Measurements from ENCODE around the gene DAB1. TPM values are rescaled to one million over a fixed set of nuclear protein-coding genes. Genes with fewer than 3 reads are reported as not detected.

The DAB1 gene
- total RNA-seq, 4 donors from 2014 or later = 0.48 to 1.1 (median 0.70) TPM

DNA sequence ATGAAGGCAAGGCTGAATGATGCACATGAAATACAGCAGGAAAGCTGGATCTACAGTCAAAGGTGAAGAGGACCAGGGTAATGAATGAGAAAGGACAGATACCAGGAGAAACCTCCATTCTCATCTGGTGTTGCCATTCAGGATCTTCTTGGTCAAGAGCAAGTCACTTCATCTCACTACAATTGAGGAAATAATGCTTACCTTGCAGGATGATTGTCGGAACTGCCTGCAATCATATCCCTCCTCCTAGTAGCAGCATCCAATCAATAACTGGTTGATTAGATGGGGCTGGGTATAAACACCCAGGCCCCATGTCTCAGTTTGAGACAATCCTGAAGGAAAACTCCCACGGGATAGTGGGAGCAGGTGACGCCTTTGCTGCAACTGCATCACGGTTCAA is 263.3 kb downstream of the DAB1 start:
- no peak for ATAC-seq (ENCODE audit: low FRiP score)
- no peak for DNase-seq (ENCODE audit: low spot score)

DNA sequence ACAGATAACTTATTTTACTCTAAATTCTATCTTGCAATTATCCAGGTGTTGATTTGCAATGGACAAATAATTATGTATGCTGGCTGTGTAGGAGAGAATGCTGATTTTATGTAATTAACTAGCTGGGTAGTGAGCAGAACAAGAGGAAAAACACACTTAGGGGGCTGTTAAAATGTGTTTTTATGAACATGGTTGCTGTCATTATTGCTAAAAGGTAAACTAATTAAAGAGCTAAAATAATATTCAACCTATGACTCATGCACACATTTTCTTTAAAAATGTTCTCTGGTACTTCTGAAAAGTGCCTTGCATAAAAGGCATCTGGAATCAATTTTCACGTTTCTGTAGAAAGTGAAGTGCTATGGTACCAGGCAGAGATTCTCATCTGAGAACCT is 265.3 kb downstream of the DAB1 start:
- no peak for DNase-seq (ENCODE audit: low spot score)
- ATAC-seq (ENCODE audit: low FRiP score) = no peak
- no peak for TF ChIP-seq CTCF (IDR thresholded peaks at IDR 0.05)

More for the DNA sequence above, 263.3 kb downstream of the DAB1 start:
- TF ChIP-seq CTCF (IDR thresholded peaks at IDR 0.05) = no peak

DNA sequence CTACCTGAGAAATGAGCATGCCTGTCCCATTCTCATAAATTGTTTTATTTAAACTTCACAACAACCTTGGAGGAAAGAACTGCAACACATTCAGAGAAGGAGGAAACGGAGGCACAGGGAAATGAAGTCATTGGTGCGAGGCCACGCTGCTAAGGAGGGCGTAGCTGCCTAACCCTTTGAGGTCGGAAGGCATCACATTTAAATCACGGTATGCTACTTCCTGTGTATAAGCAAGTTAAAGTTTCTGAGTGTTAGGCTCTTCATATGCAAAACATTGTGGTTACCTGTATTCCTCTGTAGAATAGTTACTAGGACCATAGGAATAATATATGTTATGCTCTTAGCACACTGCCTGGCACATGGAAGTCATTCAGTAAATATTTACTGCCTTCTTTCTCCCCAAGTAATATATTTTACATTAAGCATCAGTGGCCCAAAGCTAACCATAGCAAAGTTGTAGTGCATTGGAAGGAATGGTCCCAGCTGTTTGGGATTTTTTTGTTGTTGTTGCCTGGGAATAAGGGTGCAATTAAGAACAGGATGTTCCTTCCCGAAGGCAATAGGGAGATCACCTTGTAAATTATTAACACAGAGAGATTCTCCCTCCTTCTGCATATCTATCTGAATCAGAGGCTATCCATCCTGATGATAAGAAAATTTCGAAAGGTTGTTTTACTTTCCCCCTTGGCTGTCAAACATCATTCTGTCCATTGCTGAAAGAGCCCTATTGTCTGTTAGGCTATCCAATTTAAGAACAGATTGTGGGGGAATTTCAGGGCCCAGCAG is 265.8 kb downstream of the DAB1 start:
- no peak for TF ChIP-seq CTCF (IDR thresholded peaks at IDR 0.05)
- no peak for DNase-seq (ENCODE audit: low spot score)
- ATAC-seq (ENCODE audit: low FRiP score) = peak; percentile 72

- DNase-seq (ENCODE audit: low spot score) (no peak), ATAC-seq (ENCODE audit: low FRiP score) (no peak)
- no peak for TF ChIP-seq CTCF (IDR thresholded peaks at IDR 0.05)
Observed at GRCh38 chr1:57156907-57157306, 267.0 kb downstream of the DAB1 start.

GRCh38 chr1:57146100-57146499 is 277.8 kb downstream of the DAB1 start:
- DNase-seq (ENCODE audit: low spot score) = no peak
- no peak for TF ChIP-seq CTCF (IDR thresholded peaks at IDR 0.05)
- ATAC-seq (ENCODE audit: low FRiP score) = no peak

DNA sequence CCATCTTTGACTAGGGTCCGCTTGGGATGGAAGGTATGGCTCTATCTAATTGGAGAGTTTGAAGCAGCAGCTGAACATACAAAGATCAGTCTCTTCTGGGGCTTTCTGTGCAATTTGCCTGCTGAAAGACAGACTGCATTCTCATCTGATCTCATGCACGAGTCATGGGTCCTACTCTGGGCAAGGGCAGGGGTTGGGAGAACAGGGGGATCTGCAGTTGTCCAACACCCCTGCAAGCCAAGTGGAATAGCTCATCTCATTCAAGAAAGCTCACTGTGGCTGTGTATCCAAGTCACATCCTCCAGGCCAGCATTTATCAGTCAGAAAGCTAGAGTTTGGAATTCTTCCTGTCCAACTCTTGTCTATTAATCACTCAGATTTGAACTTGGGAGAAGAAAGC is 280.9 kb downstream of the DAB1 start:
- TF ChIP-seq CTCF (IDR thresholded peaks at IDR 0.05) = no peak
- ATAC-seq (ENCODE audit: low FRiP score) (no peak), DNase-seq (ENCODE audit: low spot score) (no peak)

- DNase-seq (ENCODE audit: low spot score) = no peak
- no peak for TF ChIP-seq CTCF (IDR thresholded peaks at IDR 0.05)
- no peak for ATAC-seq (ENCODE audit: low FRiP score)
Observed at GRCh38 chr1:57142169-57142568, 281.7 kb downstream of the DAB1 start.

Data from omental fat pad (tissue), 4 donors.